ENCODE data around the gene AQP10. TPM values are rescaled to one million over a fixed set of nuclear protein-coding genes. Genes with fewer than 3 reads are reported as not detected.
A peak's percentile ranks its signal among the peaks of the same experiment; 100 is the strongest.

Gene AQP10
- total and polyA plus RNA-seq, 9 of the 15 experiments (the other 6 are each of a cell fraction or from before 2014, with no cell fraction given) = 0.37 to 9.7 (median 1.9) TPM

GRCh38 chr1:154301582-154301981 is 19.3 kb upstream of the AQP10 start:
- ChIA-PET POLR2A (no interaction called here), CTCF (ENCODE audit: low intra/inter-chr PET ratio) (no interaction called here)
- no TSS peak for BruUV-seq (replicated peaks)
- ATAC-seq (no peak), DNase-seq (ENCODE audit: extremely low read depth in 1 of 4, low spot score in 3 of 4) (no peak), FAIRE-seq (no peak)
- TF ChIP-seq, protein P1, sequence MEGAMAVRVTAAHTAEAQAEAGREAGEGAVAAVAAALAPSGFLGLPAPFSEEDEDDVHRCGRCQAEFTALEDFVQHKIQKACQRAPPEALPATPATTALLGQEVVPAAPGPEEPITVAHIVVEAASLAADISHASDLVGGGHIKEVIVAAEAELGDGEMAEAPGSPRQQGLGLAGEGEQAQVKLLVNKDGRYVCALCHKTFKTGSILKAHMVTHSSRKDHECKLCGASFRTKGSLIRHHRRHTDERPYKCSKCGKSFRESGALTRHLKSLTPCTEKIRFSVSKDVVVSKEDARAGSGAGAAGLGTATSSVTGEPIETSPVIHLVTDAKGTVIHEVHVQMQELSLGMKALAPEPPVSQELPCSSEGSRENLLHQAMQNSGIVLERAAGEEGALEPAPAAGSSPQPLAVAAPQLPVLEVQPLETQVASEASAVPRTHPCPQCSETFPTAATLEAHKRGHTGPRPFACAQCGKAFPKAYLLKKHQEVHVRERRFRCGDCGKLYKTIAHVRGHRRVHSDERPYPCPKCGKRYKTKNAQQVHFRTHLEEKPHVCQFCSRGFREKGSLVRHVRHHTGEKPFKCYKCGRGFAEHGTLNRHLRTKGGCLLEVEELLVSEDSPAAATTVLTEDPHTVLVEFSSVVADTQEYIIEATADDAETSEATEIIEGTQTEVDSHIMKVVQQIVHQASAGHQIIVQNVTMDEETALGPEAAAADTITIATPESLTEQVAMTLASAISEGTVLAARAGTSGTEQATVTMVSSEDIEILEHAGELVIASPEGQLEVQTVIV (CRISPR knock-in tag; IDR thresholded peaks at IDR 0.05; ENCODE audit: borderline replicate concordance) = no peak
- TF ChIP-seq SNIP1 (IDR thresholded peaks at IDR 0.05; ENCODE audit: low read depth) = no peak
- peak; percentile 91 for TF ChIP-seq ZNF12 (CRISPR knock-in tag; IDR thresholded peaks at IDR 0.05)
- TF ChIP-seq PHB (CRISPR knock-in tag; IDR thresholded peaks at IDR 0.05) = no peak
- TF ChIP-seq ZNF76 (CRISPR knock-in tag; IDR thresholded peaks at IDR 0.05; ENCODE audit: borderline replicate concordance) = no peak
- TF ChIP-seq, protein P2, sequence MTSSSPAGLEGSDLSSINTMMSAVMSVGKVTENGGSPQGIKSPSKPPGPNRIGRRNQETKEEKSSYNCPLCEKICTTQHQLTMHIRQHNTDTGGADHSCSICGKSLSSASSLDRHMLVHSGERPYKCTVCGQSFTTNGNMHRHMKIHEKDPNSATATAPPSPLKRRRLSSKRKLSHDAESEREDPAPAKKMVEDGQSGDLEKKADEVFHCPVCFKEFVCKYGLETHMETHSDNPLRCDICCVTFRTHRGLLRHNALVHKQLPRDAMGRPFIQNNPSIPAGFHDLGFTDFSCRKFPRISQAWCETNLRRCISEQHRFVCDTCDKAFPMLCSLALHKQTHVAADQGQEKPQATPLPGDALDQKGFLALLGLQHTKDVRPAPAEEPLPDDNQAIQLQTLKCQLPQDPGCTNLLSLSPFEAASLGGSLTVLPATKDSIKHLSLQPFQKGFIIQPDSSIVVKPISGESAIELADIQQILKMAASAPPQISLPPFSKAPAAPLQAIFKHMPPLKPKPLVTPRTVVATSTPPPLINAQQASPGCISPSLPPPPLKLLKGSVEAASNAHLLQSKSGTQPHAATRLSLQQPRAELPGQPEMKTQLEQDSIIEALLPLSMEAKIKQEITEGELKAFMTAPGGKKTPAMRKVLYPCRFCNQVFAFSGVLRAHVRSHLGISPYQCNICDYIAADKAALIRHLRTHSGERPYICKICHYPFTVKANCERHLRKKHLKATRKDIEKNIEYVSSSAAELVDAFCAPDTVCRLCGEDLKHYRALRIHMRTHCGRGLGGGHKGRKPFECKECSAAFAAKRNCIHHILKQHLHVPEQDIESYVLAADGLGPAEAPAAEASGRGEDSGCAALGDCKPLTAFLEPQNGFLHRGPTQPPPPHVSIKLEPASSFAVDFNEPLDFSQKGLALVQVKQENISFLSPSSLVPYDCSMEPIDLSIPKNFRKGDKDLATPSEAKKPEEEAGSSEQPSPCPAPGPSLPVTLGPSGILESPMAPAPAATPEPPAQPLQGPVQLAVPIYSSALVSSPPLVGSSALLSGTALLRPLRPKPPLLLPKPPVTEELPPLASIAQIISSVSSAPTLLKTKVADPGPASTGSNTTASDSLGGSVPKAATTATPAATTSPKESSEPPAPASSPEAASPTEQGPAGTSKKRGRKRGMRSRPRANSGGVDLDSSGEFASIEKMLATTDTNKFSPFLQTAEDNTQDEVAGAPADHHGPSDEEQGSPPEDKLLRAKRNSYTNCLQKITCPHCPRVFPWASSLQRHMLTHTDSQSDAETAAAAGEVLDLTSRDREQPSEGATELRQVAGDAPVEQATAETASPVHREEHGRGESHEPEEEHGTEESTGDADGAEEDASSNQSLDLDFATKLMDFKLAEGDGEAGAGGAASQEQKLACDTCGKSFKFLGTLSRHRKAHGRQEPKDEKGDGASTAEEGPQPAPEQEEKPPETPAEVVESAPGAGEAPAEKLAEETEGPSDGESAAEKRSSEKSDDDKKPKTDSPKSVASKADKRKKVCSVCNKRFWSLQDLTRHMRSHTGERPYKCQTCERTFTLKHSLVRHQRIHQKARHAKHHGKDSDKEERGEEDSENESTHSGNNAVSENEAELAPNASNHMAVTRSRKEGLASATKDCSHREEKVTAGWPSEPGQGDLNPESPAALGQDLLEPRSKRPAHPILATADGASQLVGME (CRISPR knock-in tag; IDR thresholded peaks at IDR 0.05) = no peak
- no peak for TF ChIP-seq MBD1 (CRISPR knock-in tag; IDR thresholded peaks at IDR 0.05)
- no peak overlapping the region for H2AFZ ChIP-seq (ENCODE audit: low read depth, low read length)
- no peaks in the 10 kb centered on the region for H3K9me3 ChIP-seq (replicated peaks; ENCODE audit: control insufficient read depth, insufficient read depth, low read depth, low read length)
- H3K9me1 ChIP-seq (ENCODE audit: control insufficient read depth, insufficient read depth, low read length) = no peaks in the 10 kb centered on the region
- no peaks in the 10 kb centered on the region for H3K27me3 ChIP-seq (ENCODE audit: control insufficient read depth in 2 of 2, insufficient read depth in 2 of 2, low read length in 2 of 2)
- H4K20me1 ChIP-seq (replicated peaks; ENCODE audit: control insufficient read depth, insufficient read depth, low read length) = no peaks in the 10 kb centered on the region
- H3K27ac ChIP-seq (ENCODE audit: extremely low read depth, low read depth, low read length) = no peak overlapping the region
- no peaks in the 10 kb centered on the region; a peak in 1 of 5 replicates for H3K4me1 ChIP-seq (replicated peaks in 1 of 2; ENCODE audit: control insufficient read depth in 2 of 2, insufficient read depth in 2 of 2, low read length in 2 of 2)
- in situ Hi-C loops (cut with MboI) (no loop called here), intact Hi-C loops (cut with micrococcal nuclease) (no loop called here)
- H3K79me2 ChIP-seq (ENCODE audit: control insufficient read depth, insufficient read depth, low read length) = no peaks in the 10 kb centered on the region
- H3K36me3 ChIP-seq (ENCODE audit: control insufficient read depth, insufficient read depth, low read length) = no peaks in the 10 kb centered on the region
- H3K4me2 ChIP-seq (ENCODE audit: insufficient read depth, low read length) = no peak overlapping the region
- WGBS (ENCODE audit: insufficient coverage, low coverage, missing lambda C conversion rate) = 78% methylated on average over 1 of the region's 1 CpG
- H3K4me3 ChIP-seq = no peak overlapping the region
- no peak overlapping the region for H3K9ac ChIP-seq (ENCODE audit: insufficient read depth in 1 of 2, low read depth in 2 of 2, low read length in 2 of 2)
